Epithelial cell of proximal tubule (primary cell): Measurements from ENCODE around the gene CLPSL1. TPM values are rescaled to one million over a fixed set of nuclear protein-coding genes. Genes with fewer than 3 reads are reported as not detected.
"Not testable (repeated sequence)": the region's sequence is repeated elsewhere in the genome, so short reads cannot be mapped to it uniquely, and the experiment has no call there.

Experiments used
- DNase-seq: peaks from one replicate; pipeline ENCODE4 v3.0.0-alpha.2; 2011; ENCODE audit warnings: low read depth
- H3K4me3 ChIP-seq: 2 replicates; pipeline ENCODE4 v1.5.1; 2011; ENCODE audit warnings: low read depth, mild to moderate bottlenecking, low read length
- CTCF ChIP-seq: conservative IDR thresholded peaks from 2 replicates; pipeline ENCODE4 v1.5.1; 2012; ENCODE audit warnings: low read depth, mild to moderate bottlenecking, low read length
- total RNA-seq: library from RNA; depleted of rRNA; stranded (reverse); fragments of >200 nt; gene quantifications from 2 replicates; pipeline ENCODE4 v1.2.3, GENCODE V29; 2015

The CLPSL1 gene
- not detected in 2 replicates for total RNA-seq

GRCh38 chr6:35780719-35781118 lies at the start of gene CLPSL1:
Gene CLPSL1 (plus strand): TSS chr6:35781019. CDS start chr6:35781111, 92 bp downstream.
- DNase-seq: no peak
- no peak for TF ChIP-seq CTCF

GRCh38 chr6:35731414-35731735 lies 49.4 kb upstream of the CLPSL1 start:
- peak overlapping the region; percentile 71 for H3K4me3 ChIP-seq
- DNase-seq: no peak
- TF ChIP-seq CTCF: no peak

More at GRCh38 chr6:35780719-35781118, at the start of gene CLPSL1:
- H3K4me3 ChIP-seq: no peak within 1 kb of the TSS

GRCh38 chr6:35731736-35732532 lies 48.9 kb upstream of the CLPSL1 start:
- DNase-seq: no peak
- TF ChIP-seq CTCF: peak; percentile 8
- peak overlapping the region; percentile 71 for H3K4me3 ChIP-seq

- no peak overlapping the region for H3K4me3 ChIP-seq
- DNase-seq: no peak
- TF ChIP-seq CTCF: no peak
Measured at GRCh38 chr6:35733633-35734032, 47.2 kb upstream of the CLPSL1 start.

- not testable (repeated sequence) for DNase-seq, H3K4me3 ChIP-seq
Measured at GRCh38 chr6:35734319-35734718, 46.5 kb upstream of the CLPSL1 start.

GRCh38 chr6:35735452-35735851 lies 45.4 kb upstream of the CLPSL1 start:
- TF ChIP-seq CTCF: no peak
- no peak for DNase-seq
- no peak overlapping the region for H3K4me3 ChIP-seq

- DNase-seq: no peak
- no peak overlapping the region for H3K4me3 ChIP-seq
- peak; percentile 97 for TF ChIP-seq CTCF
Measured at GRCh38 chr6:35736253-35736894, 44.4 kb upstream of the CLPSL1 start.
